NCI-H526 (cell line): ENCODE results near the gene IGHMBP2.
"Not testable (repeated sequence)": the region's sequence is repeated elsewhere in the genome, so short reads cannot be mapped to it uniquely, and the experiment has no call there.

Experiments used
- DNase-seq, 2 experiments: peaks; one replicate each; lab custom pipeline; 2025; lab: John Stamatoyannopoulos, UW

IGHMBP2 gene

GRCh38 chr11:68903288-68904247 lies at the start of gene IGHMBP2, which contains the start of gene MRPL21:
IGHMBP2 (plus strand) TSS chr11:68903891; CDS start chr11:68903953, 62 bp downstream.
MRPL21 (minus strand) TSS chr11:68903832; CDS start chr11:68903810, 22 bp downstream.
- peak; percentile 50 to 93 for DNase-seq

- DNase-seq = no peak
Observed at GRCh38 chr11:68854273-68854958, 49.3 kb upstream of the IGHMBP2 start.

GRCh38 chr11:68855205-68855981 lies 48.3 kb upstream of the IGHMBP2 start:
- peak; percentile 65 to 88 for DNase-seq

GRCh38 chr11:68856425-68857030 lies 47.2 kb upstream of the IGHMBP2 start:
- DNase-seq = peak in 1 of 2 experiments; percentile 37

GRCh38 chr11:68857037-68857586 lies 46.6 kb upstream of the IGHMBP2 start:
- DNase-seq = peak; percentile 96 to 97

- no peak for DNase-seq
Observed at GRCh38 chr11:68859123-68859522, 44.6 kb upstream of the IGHMBP2 start.

- DNase-seq = no peak
Observed at GRCh38 chr11:68862421-68862820, 41.3 kb upstream of the IGHMBP2 start.

- no peak for DNase-seq
Observed at GRCh38 chr11:68863553-68864265, 40.0 kb upstream of the IGHMBP2 start.

GRCh38 chr11:68865241-68865640 lies 38.5 kb upstream of the IGHMBP2 start:
- DNase-seq = no peak

GRCh38 chr11:68867066-68867465 lies 36.6 kb upstream of the IGHMBP2 start:
- DNase-seq = peak in 1 of 2 experiments; percentile 74

- peak in 1 of 2 experiments; percentile 20 for DNase-seq
Observed at GRCh38 chr11:68868221-68868835, 35.4 kb upstream of the IGHMBP2 start.

GRCh38 chr11:68870470-68870869 lies 33.2 kb upstream of the IGHMBP2 start:
- peak; percentile 4 to 31 for DNase-seq

GRCh38 chr11:68872216-68873003 lies 31.3 kb upstream of the IGHMBP2 start:
- DNase-seq = no peak

GRCh38 chr11:68878022-68878421 lies 25.7 kb upstream of the IGHMBP2 start:
- no peak for DNase-seq

- DNase-seq = no peak
Observed at GRCh38 chr11:68880851-68881250, 22.8 kb upstream of the IGHMBP2 start.

- DNase-seq = no peak
Observed at GRCh38 chr11:68881320-68881719, 22.4 kb upstream of the IGHMBP2 start.

GRCh38 chr11:68882391-68882790 lies 21.3 kb upstream of the IGHMBP2 start:
- no peak for DNase-seq

- not testable (repeated sequence) for DNase-seq
Observed at GRCh38 chr11:68884827-68885226, 18.9 kb upstream of the IGHMBP2 start.

GRCh38 chr11:68889948-68890446 lies 13.7 kb upstream of the IGHMBP2 start:
- peak in 1 of 2 experiments; percentile 63 for DNase-seq
